ENCODE results near the gene INPP5D. TPM values are rescaled to one million over a fixed set of nuclear protein-coding genes. Genes with fewer than 3 reads are reported as not detected.

Gene INPP5D
- polyA plus RNA-seq, 2 of the 4 experiments (the other 2 are of a cell fraction) = 0.26 to 0.53 TPM

GRCh38 chr2:233168919-233169318 is 108.8 kb downstream of the INPP5D start:
- H3K4me3 ChIP-seq = no peak overlapping the region
- H3K27ac ChIP-seq = no peak overlapping the region
- no peak for DNase-seq (ENCODE audit: low read depth in 1 of 2, low spot score in 1 of 2)
- 87% methylated on average over 11 of the region's 11 CpGs for WGBS (ENCODE audit: missing lambda C conversion rate)
- ATAC-seq = no peak
- TF ChIP-seq EHF (CRISPR knock-in tag; IDR thresholded peaks at IDR 0.05) (no peak), KDM5A (IDR thresholded peaks at IDR 0.05) (no peak), ESRRA (IDR thresholded peaks at IDR 0.05; ENCODE audit: borderline replicate concordance, low read length) (no peak), CBX2 (IDR thresholded peaks at IDR 0.05; ENCODE audit: borderline replicate concordance, low read depth) (no peak), HOXB13 (CRISPR knock-in tag; IDR thresholded peaks at IDR 0.05; ENCODE audit: low read depth) (no peak), ZSCAN20 (CRISPR knock-in tag; IDR thresholded peaks at IDR 0.05) (no peak), CBX8 (IDR thresholded peaks at IDR 0.05) (no peak), CHD4 (IDR thresholded peaks at IDR 0.05; ENCODE audit: borderline replicate concordance) (no peak), TFCP2L1 (CRISPR knock-in tag; IDR thresholded peaks at IDR 0.05) (no peak), MAZ (IDR thresholded peaks at IDR 0.05; ENCODE audit: borderline replicate concordance, low read depth, low read length) (no peak), RNF2 (IDR thresholded peaks at IDR 0.05; ENCODE audit: borderline replicate concordance, low read depth) (no peak), ELK1 (IDR thresholded peaks at IDR 0.05; ENCODE audit: low read depth, low read length) (no peak), EP300 (IDR thresholded peaks at IDR 0.05) (no peak), ZC3H11A (IDR thresholded peaks at IDR 0.05) (no peak), EHMT2 (IDR thresholded peaks at IDR 0.05; ENCODE audit: low read depth) (no peak), BCL3 (IDR thresholded peaks at IDR 0.05) (no peak), SMC3 (IDR thresholded peaks at IDR 0.05) (no peak), PBX3 (IDR thresholded peaks at IDR 0.05) (no peak), USF2 (IDR thresholded peaks at IDR 0.05) (no peak)
- ChIA-PET CTCF (interaction anchor here (1.5 kb wide), 1 partner anchor 11 kb away, joined by 5 read pairs; no protein-coding TSS in a partner anchor), POLR2A (no interaction called here)
- H3K4me1 ChIP-seq = peaks cover 14% of the 10 kb centered on the region
- H3K9me3 ChIP-seq = no peaks in the 10 kb centered on the region
- no peak for FAIRE-seq
- H3K4me2 ChIP-seq = no peak overlapping the region

- no peak for DNase-seq (ENCODE audit: low read depth in 1 of 2, low spot score in 1 of 2)
- ATAC-seq = no peak
- no peak for FAIRE-seq
- no peak overlapping the region for H3K4me3 ChIP-seq
- no peak overlapping the region for H3K27ac ChIP-seq
- POLR2A ChIA-PET = no interaction called here
- 89% methylated on average over 2 of the region's 2 CpGs for WGBS (ENCODE audit: missing lambda C conversion rate)
- CTCF ChIA-PET = interaction anchor here (0.9 kb wide), 1 partner anchor 55 kb away, joined by 3 read pairs; no protein-coding TSS in a partner anchor
- peaks cover 3% of the 10 kb centered on the region for H3K4me1 ChIP-seq
- no peaks in the 10 kb centered on the region for H3K9me3 ChIP-seq
- TF ChIP-seq NR3C1 (IDR thresholded peaks at IDR 0.05) = no peak
- no peak overlapping the region for H3K4me2 ChIP-seq
These were observed 111.2 kb downstream of the INPP5D start for GRCh38 chr2:233171344-233171743.

GRCh38 chr2:233173115-233173514 is 113.0 kb downstream of the INPP5D start:
- Histone ChIP-seq H3K4me1 (no peaks in the 10 kb centered on the region), H3K4me2 (no peak overlapping the region), H3K9me3 (no peaks in the 10 kb centered on the region), H3K27ac (no peak overlapping the region), H3K4me3 (no peak overlapping the region)
- DNase-seq (ENCODE audit: low read depth in 1 of 2, low spot score in 1 of 2) (no peak), FAIRE-seq (no peak), ATAC-seq (no peak)
- ChIA-PET CTCF (interaction anchor here (0.6 to 0.9 kb wide), 4 partner anchors 15 to 151 kb away, joined by 3 to 4 read pairs (median 3); no protein-coding TSS in a partner anchor), POLR2A (no interaction called here)
- WGBS (ENCODE audit: missing lambda C conversion rate) = 95% methylated on average over 7 of the region's 7 CpGs
- TF ChIP-seq NPAS2 (CRISPR knock-in tag; IDR thresholded peaks at IDR 0.05; ENCODE audit: borderline replicate concordance) (no peak), HOXA7 (CRISPR knock-in tag; IDR thresholded peaks at IDR 0.05) (no peak), ESRRA (IDR thresholded peaks at IDR 0.05; ENCODE audit: borderline replicate concordance, low read length) (no peak), RAD21 (conservative IDR thresholded peaks at IDR 0.05 in 1 of 2, IDR thresholded peaks at IDR 0.05 in 1 of 2) (no peak)

Measured in A549 (cell line).